ENCODE measurements around the gene LILRB5.
"Not testable (repeated sequence)": the region's sequence is repeated elsewhere in the genome, so short reads cannot be mapped to it uniquely, and the experiment has no call there.

DNA sequence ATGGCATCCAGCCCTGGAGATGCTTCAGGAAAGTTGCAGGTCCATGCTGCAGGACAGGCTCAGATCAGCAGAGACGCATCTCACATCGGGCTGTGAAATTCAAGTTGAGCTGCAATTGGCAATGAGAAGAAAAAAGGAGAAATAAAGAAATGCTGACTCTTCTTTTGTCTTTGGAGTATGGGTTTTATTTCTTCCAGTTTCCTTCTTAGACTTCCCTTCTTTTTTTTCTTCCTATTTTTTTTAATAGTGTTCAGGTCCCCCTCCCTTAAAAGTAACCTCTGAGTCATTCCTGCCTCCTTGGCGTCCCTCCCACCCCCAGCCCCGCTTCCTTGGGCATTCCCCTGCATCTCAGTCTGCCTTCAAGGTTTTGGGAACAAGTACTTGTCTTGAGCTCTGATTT, 14.5 kb upstream of the LILRB5 start:
- not testable (repeated sequence) for TF ChIP-seq EP300, POLR2A (IDR thresholded peaks at IDR 0.05)
